ENCODE measurements around the gene ROPN1.

ROPN1 gene

GRCh38 chr3:123947482-123947881, 44.4 kb downstream of the ROPN1 start:
- FAIRE-seq = peak; percentile 21

- FAIRE-seq = no peak
Observed at GRCh38 chr3:123941542-123941941, 50.4 kb downstream of the ROPN1 start.

- FAIRE-seq = peak; percentile 12
Observed at GRCh38 chr3:123941121-123941520, 50.8 kb downstream of the ROPN1 start.

GRCh38 chr3:123939706-123940105, 52.2 kb downstream of the ROPN1 start:
- FAIRE-seq = no peak

GRCh38 chr3:123936400-123936799, 55.5 kb downstream of the ROPN1 start:
- FAIRE-seq = peak; percentile 85

- no peak for FAIRE-seq
Observed at GRCh38 chr3:123935830-123936229, 56.1 kb downstream of the ROPN1 start.

- FAIRE-seq = no peak
Observed at GRCh38 chr3:123934250-123934649, 57.7 kb downstream of the ROPN1 start.

GRCh38 chr3:123930445-123930844, 61.5 kb downstream of the ROPN1 start:
- FAIRE-seq = no peak

- FAIRE-seq = no peak
Observed at GRCh38 chr3:123929325-123929724, 62.6 kb downstream of the ROPN1 start.

- peak; percentile 63 for FAIRE-seq
Observed at GRCh38 chr3:123926396-123926795, 65.5 kb downstream of the ROPN1 start.

- no peak for FAIRE-seq
Observed at GRCh38 chr3:123920868-123921267, 71.1 kb downstream of the ROPN1 start.

GRCh38 chr3:123920383-123920782, 71.5 kb downstream of the ROPN1 start:
- FAIRE-seq = no peak

- FAIRE-seq = no peak
Observed at GRCh38 chr3:123919353-123919752, 72.6 kb downstream of the ROPN1 start.

All from endometrium (tissue), 2 donors.